IMR-90 (cell line): Measurements from ENCODE around the gene HDAC9. TPM values are rescaled to one million over a fixed set of nuclear protein-coding genes. Genes with fewer than 3 reads are reported as not detected.

ENCODE experiments used
- ATAC-seq: fragments of 200-7000 bp; cut with Tn5 transposase; 2 replicates; pipeline ENCODE4 v1.9.1; 2020; ENCODE audit warnings: low read depth, mild to moderate bottlenecking, moderate library complexity
- BruUV-seq: library from RNA; stranded (reverse); fragments of 400-500 nt; replicated peaks from 2 replicates; lab custom pipeline; 2021; lab: Mats Ljungman, UMichigan
- CTCF ChIA-PET: fragments of 300-600 bp; formaldehyde crosslinking; extraction: SDS; loops from one replicate; lab custom pipeline; 2021; ENCODE audit warnings: antibody characterized with exemption; lab: Yijun Ruan, JAX
- POLR2A ChIA-PET: fragments of 300-600 bp; sonication (Branson Sonifier 250); formaldehyde crosslinking; loops from one replicate; lab custom pipeline; 2022; ENCODE audit warnings: antibody characterized with exemption; ENCODE audit not compliant: unreplicated experiment; lab: Charles Lee
- DNase-seq: peaks from one replicate; pipeline ENCODE4 v3.0.0; 2013
- H2AFZ ChIP-seq: replicated peaks from 2 replicates; pipeline ENCODE3; 2013; ENCODE audit warnings: low read length, mild to moderate bottlenecking; ENCODE audit not compliant: poor library complexity
- H2AK5ac ChIP-seq: 2 replicates; pipeline ENCODE4 v1.6.1; 2013; ENCODE audit warnings: low read depth, low read length, inconsistent platforms
- H2AK9ac ChIP-seq: replicated peaks from 2 replicates; pipeline ENCODE3; 2013; ENCODE audit warnings: mild to moderate bottlenecking, low read depth, low read length, moderate library complexity; ENCODE audit not compliant: poor library complexity
- H2BK120ac ChIP-seq: 2 replicates; pipeline ENCODE4 v1.6.1; 2013; ENCODE audit warnings: low read depth, low read length, inconsistent platforms
- H2BK15ac ChIP-seq: 3 replicates; pipeline ENCODE4 v1.6.1; 2013; ENCODE audit warnings: low read depth, low read length, inconsistent platforms
- H2BK20ac ChIP-seq: 2 replicates; pipeline ENCODE4 v1.6.1; 2013; ENCODE audit warnings: low read depth, mild to moderate bottlenecking, inconsistent platforms, low read length, moderate library complexity
- H2BK5ac ChIP-seq: 2 replicates; pipeline ENCODE4 v1.6.1; 2013; ENCODE audit warnings: mild to moderate bottlenecking, low read depth, low read length, inconsistent platforms; ENCODE audit not compliant: poor library complexity, severe bottlenecking
- H3K14ac ChIP-seq: replicated peaks from 2 replicates; pipeline ENCODE4 v1.6.1; 2013; ENCODE audit warnings: low read depth, low read length, inconsistent platforms
- H3K18ac ChIP-seq: 2 replicates; pipeline ENCODE4 v1.6.1; 2013; ENCODE audit warnings: low read depth, low read length, control low read depth
- H3K23ac ChIP-seq: 2 replicates; pipeline ENCODE4 v1.6.1; 2013; ENCODE audit warnings: low read depth, low read length, inconsistent platforms
- H3K27ac ChIP-seq: 2 replicates; pipeline ENCODE4 v1.5.1; 2013; ENCODE audit warnings: mild to moderate bottlenecking, control low read depth, low read length; ENCODE audit not compliant: insufficient read depth
- H3K27me3 ChIP-seq: 2 replicates; pipeline ENCODE4 v1.6.1; 2013; ENCODE audit warnings: low read length; ENCODE audit not compliant: control insufficient read depth, insufficient read depth
- H3K36me3 ChIP-seq: 2 replicates; pipeline ENCODE4 v1.6.1; 2013; ENCODE audit warnings: low read length, mixed read lengths; ENCODE audit not compliant: control insufficient read depth, insufficient read depth
- H3K4ac ChIP-seq: 2 replicates; pipeline ENCODE4 v1.6.1; 2013; ENCODE audit warnings: low read depth, low read length, inconsistent platforms
- H3K4me1 ChIP-seq: 2 replicates; pipeline ENCODE4 v1.6.1; 2013; ENCODE audit warnings: low read length, mixed read lengths; ENCODE audit not compliant: control insufficient read depth, insufficient read depth
- H3K4me2 ChIP-seq: 2 replicates; pipeline ENCODE4 v1.6.1; 2013; ENCODE audit warnings: low read depth, mild to moderate bottlenecking, control low read depth, low read length, moderate library complexity
- H3K4me3 ChIP-seq: 2 replicates; pipeline ENCODE4 v1.5.1; 2013; ENCODE audit warnings: low read depth, mild to moderate bottlenecking, control low read depth, low read length, moderate library complexity; ENCODE audit not compliant: insufficient read depth
- H3K56ac ChIP-seq: 2 replicates; pipeline ENCODE4 v1.6.1; 2013; ENCODE audit warnings: low read length, inconsistent platforms; ENCODE audit not compliant: insufficient read depth; ENCODE audit errors: extremely low read depth
- H3K79me1 ChIP-seq, 2 experiments: 2 replicates each; pipeline ENCODE4 v1.6.1; 2013; ENCODE audit warnings: low read length in 2 of 2, inconsistent platforms in 1 of 2, low read depth in 1 of 2
- H3K9ac ChIP-seq: 2 replicates; pipeline ENCODE4 v1.6.1; 2013; ENCODE audit warnings: low read depth, low read length, control low read depth
- H3K9me1 ChIP-seq: 2 replicates; pipeline ENCODE4 v1.6.1; 2013; ENCODE audit warnings: low read length, inconsistent platforms; ENCODE audit not compliant: insufficient read depth
- H3K9me3 ChIP-seq: 2 replicates; pipeline ENCODE4 v1.6.1; 2013; ENCODE audit warnings: low read length; ENCODE audit not compliant: control insufficient read depth, insufficient read depth
- H4K20me1 ChIP-seq: 2 replicates; pipeline ENCODE4 v1.6.1; 2013; ENCODE audit warnings: low read length, inconsistent platforms; ENCODE audit not compliant: insufficient read depth
- H4K5ac ChIP-seq: 2 replicates; pipeline ENCODE4 v1.6.1; 2013; ENCODE audit warnings: mild to moderate bottlenecking, low read depth, low read length, control low read depth
- H4K8ac ChIP-seq, 2 experiments: 2 replicates each; pipeline ENCODE4 v1.6.1; 2013; ENCODE audit warnings: low read depth in 2 of 2, low read length in 2 of 2, control low read depth in 1 of 2, inconsistent platforms in 1 of 2
- H4K91ac ChIP-seq: 2 replicates; pipeline ENCODE4 v1.6.1; 2013; ENCODE audit warnings: low read depth, low read length, inconsistent platforms; ENCODE audit not compliant: insufficient read depth
- BHLHE40 ChIP-seq: fragments of 150-350 bp; IDR thresholded peaks from 2 replicates; pipeline ENCODE4 v1.6.1; 2016; ENCODE audit warnings: mild to moderate bottlenecking, low read depth, low read length
- CEBPB ChIP-seq: IDR thresholded peaks from 2 replicates; pipeline ENCODE4 v1.6.1; 2012; ENCODE audit warnings: low read depth, low read length, improper control_type of control experiment
- CHD1 ChIP-seq: IDR thresholded peaks from 2 replicates; pipeline ENCODE4 v1.6.1; 2012; ENCODE audit warnings: low read depth, low read length, improper control_type of control experiment
- FOS ChIP-seq: fragments of 150-350 bp; IDR thresholded peaks from 2 replicates; pipeline ENCODE4 v1.6.1; 2016; ENCODE audit warnings: low read depth, low read length
- MAFK ChIP-seq: IDR thresholded peaks from 2 replicates; pipeline ENCODE4 v1.6.1; 2012; ENCODE audit warnings: low read depth, low read length, improper control_type of control experiment
- MAZ ChIP-seq: IDR thresholded peaks from 2 replicates; pipeline ENCODE4 v1.6.1; 2012; ENCODE audit warnings: low read depth, mild to moderate bottlenecking, low read length, improper control_type of control experiment, moderate library complexity, borderline replicate concordance
- MXI1 ChIP-seq: IDR thresholded peaks from 2 replicates; pipeline ENCODE4 v1.6.1; 2012; ENCODE audit warnings: low read depth, mild to moderate bottlenecking, low read length, moderate library complexity, borderline replicate concordance
- NFE2L2 ChIP-seq: fragments of 150-350 bp; IDR thresholded peaks from 2 replicates; pipeline ENCODE4 v1.6.1; 2016; ENCODE audit warnings: low read depth, mild to moderate bottlenecking, low read length
- POLR2A ChIP-seq: IDR thresholded peaks from 2 replicates; pipeline ENCODE4 v1.6.1; 2012; ENCODE audit warnings: mild to moderate bottlenecking, low read depth, low read length
- RAD21 ChIP-seq: IDR thresholded peaks from 2 replicates; pipeline ENCODE4 v1.6.1; 2012; ENCODE audit warnings: low read length, improper control_type of control experiment
- RCOR1 ChIP-seq: IDR thresholded peaks from 2 replicates; pipeline ENCODE4 v1.6.1; 2012; ENCODE audit warnings: mild to moderate bottlenecking, low read length, improper control_type of control experiment; ENCODE audit not compliant: insufficient replicate concordance
- RFX5 ChIP-seq: IDR thresholded peaks from 2 replicates; pipeline ENCODE4 v1.8.0; 2012; ENCODE audit warnings: low read depth, mild to moderate bottlenecking, low read length, moderate library complexity
- SMC3 ChIP-seq: fragments of 150-350 bp; IDR thresholded peaks from 2 replicates; pipeline ENCODE4 v1.6.1; 2016; ENCODE audit warnings: low read depth, mild to moderate bottlenecking, antibody characterized with exemption, low read length, moderate library complexity
- USF2 ChIP-seq: fragments of 150-350 bp; IDR thresholded peaks from 2 replicates; pipeline ENCODE4 v1.6.1; 2017; ENCODE audit warnings: mild to moderate bottlenecking, antibody characterized with exemption, low read length, low read depth
- WGBS, 2 experiments: methylation state at CpG; one replicate each; pipeline versions ENCODE4 v1.1.5 to v1.1.7; 2013; ENCODE audit warnings: missing lambda C conversion rate in 2 of 2; ENCODE audit not compliant: insufficient read length in 1 of 2; ENCODE audit errors: extremely low coverage in 2 of 2; 5-methylcytosine and 5-hydroxymethylcytosine counted together
- dilution Hi-C: fragments of 300-500 bp; cut with HindIII; formaldehyde crosslinking; loops from one replicate; pipeline ENCODE4 v1.14.3; 2018; ENCODE audit warnings: low sequenced_read_pairs; ENCODE audit not compliant: unreplicated experiment
- in situ Hi-C: fragments of 300-500 bp; cut with MboI; formaldehyde crosslinking; loops from 3 replicates; pipeline ENCODE4 v1.14.3; 2019; ENCODE audit warnings: low sequenced_read_pairs, inconsistent platforms, mixed read lengths
- intact Hi-C: fragments of 100-400 bp; cut with micrococcal nuclease; formaldehyde crosslinking; loops from 2 replicates; pipeline ENCODE4 v1.10.0; 2022
- polyA plus RNA-seq, 3 experiments: library from polyadenylated mRNA; depleted of rRNA; stranded (reverse); fragments of >200 nt; gene quantifications; 2 replicates each; pipeline ENCODE4 v1.2.3, GENCODE V29; 2012; ENCODE audit warnings: low replicate concordance in 1 of 3
- total RNA-seq: library from RNA; depleted of rRNA; stranded (reverse); fragments of >200 nt; gene quantifications from 2 replicates; pipeline ENCODE4 v1.2.3, GENCODE V29; 2012
- TF ChIP-seq, protein P1 (sequence below): fragments of 150-350 bp; IDR thresholded peaks from 2 replicates; pipeline ENCODE4 v1.6.1; 2016; ENCODE audit warnings: low read depth, mild to moderate bottlenecking, low read length, moderate library complexity, borderline replicate concordance
- TF ChIP-seq, protein P2 (sequence below): conservative IDR thresholded peaks from 2 replicates; pipeline ENCODE4 v1.5.1; 2012; ENCODE audit warnings: mild to moderate bottlenecking, low read depth, low read length, improper control_type of control experiment

HDAC9 gene
- total and polyA plus RNA-seq, 2 of the 4 experiments (the other 2 are of a cell fraction), result 4.3 to 24.7 TPM

- Histone ChIP-seq H2BK5ac (no peak overlapping the region), H2BK15ac (no peak overlapping the region), H3K4me1 (no peaks in the 10 kb centered on the region), H2BK20ac (no peak overlapping the region), H4K20me1 (no peaks in the 10 kb centered on the region), H3K4me2 (no peak overlapping the region), H3K14ac (no peak overlapping the region), H3K9ac (no peak overlapping the region), H3K79me1 (no peaks in the 10 kb centered on the region), H4K5ac (no peak overlapping the region), H2BK120ac (no peak overlapping the region), H3K4ac (no peak overlapping the region), H3K27ac (no peak overlapping the region), H4K91ac (no peak overlapping the region), H3K36me3 (no peaks in the 10 kb centered on the region), H3K18ac (no peak overlapping the region), H3K23ac (no peak overlapping the region), H2AK5ac (no peak overlapping the region), H3K9me3 (no peaks in the 10 kb centered on the region), H3K9me1 (peaks cover 2% of the 10 kb centered on the region; the same call in 1 of the 2 replicates), H3K27me3 (no peaks in the 10 kb centered on the region), H4K8ac (no peak overlapping the region), H3K4me3 (no peak overlapping the region), H2AK9ac (no peak overlapping the region), H3K56ac (no peak overlapping the region), H2AFZ (no peak overlapping the region)
- dilution Hi-C loops, result no loop called here
- ATAC-seq (no peak), DNase-seq (no peak)
- intact Hi-C loops, result loop anchor here (1.0 to 5.0 kb wide), 5 partner anchors 358 to 971 kb away; no protein-coding TSS in a partner anchor
- ChIA-PET CTCF (interaction anchor here (0.5 to 1.5 kb wide), 8 partner anchors 23 to 798 kb away, joined by 3 to 6 read pairs (median 3); no protein-coding TSS in a partner anchor), POLR2A (no interaction called here)
- no CpG with 5 or more reads among the region's 2 CpGs for WGBS, 2 experiments
- no TSS peak for BruUV-seq
- no peak for TF ChIP-seq POLR2A
- no peak for TF ChIP-seq NFE2L2
- TF ChIP-seq MAFK, result no peak
- TF ChIP-seq, protein P1, sequence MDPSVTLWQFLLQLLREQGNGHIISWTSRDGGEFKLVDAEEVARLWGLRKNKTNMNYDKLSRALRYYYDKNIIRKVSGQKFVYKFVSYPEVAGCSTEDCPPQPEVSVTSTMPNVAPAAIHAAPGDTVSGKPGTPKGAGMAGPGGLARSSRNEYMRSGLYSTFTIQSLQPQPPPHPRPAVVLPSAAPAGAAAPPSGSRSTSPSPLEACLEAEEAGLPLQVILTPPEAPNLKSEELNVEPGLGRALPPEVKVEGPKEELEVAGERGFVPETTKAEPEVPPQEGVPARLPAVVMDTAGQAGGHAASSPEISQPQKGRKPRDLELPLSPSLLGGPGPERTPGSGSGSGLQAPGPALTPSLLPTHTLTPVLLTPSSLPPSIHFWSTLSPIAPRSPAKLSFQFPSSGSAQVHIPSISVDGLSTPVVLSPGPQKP, result no peak
- TF ChIP-seq SMC3, result no peak
- TF ChIP-seq MXI1, result no peak
- TF ChIP-seq BHLHE40, result no peak
- no peak for TF ChIP-seq FOS
- TF ChIP-seq, protein P2, sequence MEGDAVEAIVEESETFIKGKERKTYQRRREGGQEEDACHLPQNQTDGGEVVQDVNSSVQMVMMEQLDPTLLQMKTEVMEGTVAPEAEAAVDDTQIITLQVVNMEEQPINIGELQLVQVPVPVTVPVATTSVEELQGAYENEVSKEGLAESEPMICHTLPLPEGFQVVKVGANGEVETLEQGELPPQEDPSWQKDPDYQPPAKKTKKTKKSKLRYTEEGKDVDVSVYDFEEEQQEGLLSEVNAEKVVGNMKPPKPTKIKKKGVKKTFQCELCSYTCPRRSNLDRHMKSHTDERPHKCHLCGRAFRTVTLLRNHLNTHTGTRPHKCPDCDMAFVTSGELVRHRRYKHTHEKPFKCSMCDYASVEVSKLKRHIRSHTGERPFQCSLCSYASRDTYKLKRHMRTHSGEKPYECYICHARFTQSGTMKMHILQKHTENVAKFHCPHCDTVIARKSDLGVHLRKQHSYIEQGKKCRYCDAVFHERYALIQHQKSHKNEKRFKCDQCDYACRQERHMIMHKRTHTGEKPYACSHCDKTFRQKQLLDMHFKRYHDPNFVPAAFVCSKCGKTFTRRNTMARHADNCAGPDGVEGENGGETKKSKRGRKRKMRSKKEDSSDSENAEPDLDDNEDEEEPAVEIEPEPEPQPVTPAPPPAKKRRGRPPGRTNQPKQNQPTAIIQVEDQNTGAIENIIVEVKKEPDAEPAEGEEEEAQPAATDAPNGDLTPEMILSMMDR, result no peak
- TF ChIP-seq RFX5, result no peak
- no peak for TF ChIP-seq MAZ
- TF ChIP-seq CEBPB, result no peak
- no peak for TF ChIP-seq RCOR1
- no peak for TF ChIP-seq RAD21
- no peak for TF ChIP-seq USF2
- TF ChIP-seq CHD1, result no peak
- in situ Hi-C loops, result loop anchor here (10.0 to 25.0 kb wide), 2 partner anchors 421 to 743 kb away; partner anchors contain the start of gene TWIST1
Observed at GRCh38 chr7:18693816-18694215, 198.3 kb downstream of the HDAC9 start.
